ENCODE measurements around the gene THEM4. TPM values are rescaled to one million over a fixed set of nuclear protein-coding genes. Genes with fewer than 3 reads are reported as not detected.
"Not testable (repeated sequence)": the region's sequence is repeated elsewhere in the genome, so short reads cannot be mapped to it uniquely, and the experiment has no call there.

THEM4 gene
- total RNA-seq, 1 experiment from 2014 or later, result 10.9 TPM

- no peak for ATAC-seq
- no peak for TF ChIP-seq AR (CRISPR knock-in tag; IDR thresholded peaks at IDR 0.05)
- TF ChIP-seq NR2C2 (CRISPR knock-in tag; IDR thresholded peaks at IDR 0.05), result no peak
- no peak for TF ChIP-seq FOXK1 (CRISPR knock-in tag; IDR thresholded peaks at IDR 0.05)
- TF ChIP-seq SP1 (CRISPR knock-in tag; conservative IDR thresholded peaks at IDR 0.05), result no peak
- no peak for TF ChIP-seq CBFB (CRISPR knock-in tag; IDR thresholded peaks at IDR 0.05; ENCODE audit: low read depth)
- H3K27ac Mint-ChIP-seq, result no peak overlapping the region
- POLR2A ChIA-PET, result no interaction called here
- no peak overlapping the region for H3K4me3 Mint-ChIP-seq
- CTCF ChIA-PET, result interaction anchor here (1.7 kb wide), 1 partner anchor 126 kb away, joined by 8 read pairs; no protein-coding TSS in a partner anchor
- no peak for DNase-seq (ENCODE audit: low spot score)
- H3K4me1 Mint-ChIP-seq, result peaks cover 11% of the 10 kb centered on the region
- no peaks in the 10 kb centered on the region for H3K27me3 Mint-ChIP-seq (ENCODE audit: low read depth)
- no peaks in the 10 kb centered on the region for H3K9me3 Mint-ChIP-seq
- peaks cover 4% of the 10 kb centered on the region; the same call in 1 of the 2 replicates for H3K36me3 Mint-ChIP-seq
Observed at GRCh38 chr1:151875419-151876097, 33.8 kb downstream of the THEM4 start.

GRCh38 chr1:151872776-151873175, 36.5 kb downstream of the THEM4 start:
- H3K9me3 Mint-ChIP-seq; H3K4me3 Mint-ChIP-seq; H3K36me3 Mint-ChIP-seq; CTCF ChIA-PET; POLR2A ChIA-PET; DNase-seq (ENCODE audit: low spot score); H3K27me3 Mint-ChIP-seq (ENCODE audit: low read depth); H3K27ac Mint-ChIP-seq: not testable (repeated sequence)
- H3K4me1 Mint-ChIP-seq, result peaks cover 11% of the 10 kb centered on the region
- ATAC-seq, result 0 out of 2 replicates have a peak, but pooled peaks have one; percentile 36

GRCh38 chr1:151871284-151872030, 37.9 kb downstream of the THEM4 start:
- TF ChIP-seq NFE2L1 (CRISPR knock-in tag; IDR thresholded peaks at IDR 0.05) (no peak), SOX15 (CRISPR knock-in tag; IDR thresholded peaks at IDR 0.05) (no peak), HMGA2 (CRISPR knock-in tag; IDR thresholded peaks at IDR 0.05) (no peak), GRHL2 (CRISPR knock-in tag; IDR thresholded peaks at IDR 0.05; ENCODE audit: insufficient replicate concordance, severe bottlenecking) (no peak), ZNF512 (CRISPR knock-in tag; IDR thresholded peaks at IDR 0.05; ENCODE audit: borderline replicate concordance) (no peak), CBFB (CRISPR knock-in tag; IDR thresholded peaks at IDR 0.05; ENCODE audit: low read depth) (no peak), STAT6 (CRISPR knock-in tag; conservative IDR thresholded peaks at IDR 0.05; ENCODE audit: low read depth) (no peak), ZNF532 (CRISPR knock-in tag; IDR thresholded peaks at IDR 0.05; ENCODE audit: borderline replicate concordance) (no peak), USF2 (CRISPR knock-in tag; IDR thresholded peaks at IDR 0.05) (no peak), ZNF423 (CRISPR knock-in tag; IDR thresholded peaks at IDR 0.05) (no peak), RELA (CRISPR knock-in tag; IDR thresholded peaks at IDR 0.05; ENCODE audit: borderline replicate concordance) (no peak), NR3C1 (CRISPR knock-in tag; conservative IDR thresholded peaks at IDR 0.05; ENCODE audit: low read depth) (no peak)
- Mint-ChIP-seq H3K4me1 (peaks cover 11% of the 10 kb centered on the region), H3K36me3 (peaks cover 4% of the 10 kb centered on the region; the same call in 1 of the 2 replicates), H3K27me3 (ENCODE audit: low read depth) (peaks cover 18% of the 10 kb centered on the region), H3K27ac (no peak overlapping the region), H3K4me3 (no peak overlapping the region), H3K9me3 (no peaks in the 10 kb centered on the region)
- ATAC-seq (no peak), DNase-seq (ENCODE audit: low spot score) (no peak)
- ChIA-PET CTCF (interaction anchor here (1.1 to 1.7 kb wide), 4 partner anchors 10 to 130 kb away, joined by 4 to 6 read pairs (median 4); no protein-coding TSS in a partner anchor), POLR2A (no interaction called here)

Measured in WTC11 (cell line).